A549 (cell line): ENCODE data around the gene FOXP1. TPM values are rescaled to one million over a fixed set of nuclear protein-coding genes. Genes with fewer than 3 reads are reported as not detected.

Experiments
- ATAC-seq, 2 experiments: fragments of 200-7000 bp in 1 of 2; fragments of >200 bp in 1 of 2; cut with Nextera tagmentation in 1 of 2; cut with Tn5 transposase in 1 of 2; 3 replicates each; pipeline versions ENCODE4 v1.8.0 to v1.9.1; 2018 to 2020; ENCODE audit warnings: mild to moderate bottlenecking in 1 of 2, moderate library complexity in 1 of 2
- CTCF ChIA-PET: fragments of 300-600 bp; sonication (Branson Sonifier 250); formaldehyde crosslinking; extraction: SDS; loops from one replicate; lab custom pipeline; 2021; ENCODE audit warnings: antibody characterized with exemption, inconsistent platforms; lab: Yijun Ruan, JAX
- POLR2A ChIA-PET: fragments of 350-600 bp; formaldehyde crosslinking; extraction: SDS; loops from one replicate; lab custom pipeline; 2021; ENCODE audit warnings: antibody characterized with exemption, inconsistent platforms; lab: Yijun Ruan, JAX
- DNase-seq, 2 experiments: peaks; one replicate each; pipeline versions ENCODE4 v3.0.0 to v3.0.0-alpha.2; 2011 to 2016; ENCODE audit warnings: low read depth in 1 of 2, low spot score in 1 of 2
- FAIRE-seq: peaks from 2 replicates; lab custom pipeline; 2011; peaks lifted over from hg19 to GRCh38; lab: Jason Lieb, UNC
- H3K27ac ChIP-seq, 2 experiments: fragments of >200 bp; sonication (Bioruptor Twin); formaldehyde crosslinking; 3 replicates each; pipeline ENCODE4 v1.5.1; 2016 to 2017
- H3K4me1 ChIP-seq: fragments of >200 bp; sonication (Bioruptor Twin); formaldehyde crosslinking; 3 replicates; pipeline ENCODE4 v1.6.1; 2016
- H3K4me2 ChIP-seq: fragments of >200 bp; sonication (Bioruptor Twin); formaldehyde crosslinking; 3 replicates; pipeline ENCODE4 v1.6.1; 2016
- H3K4me3 ChIP-seq: fragments of >200 bp; sonication (Bioruptor Twin); formaldehyde crosslinking; 3 replicates; pipeline ENCODE4 v1.5.1; 2016
- H3K9me3 ChIP-seq: fragments of >200 bp; sonication (Bioruptor Twin); formaldehyde crosslinking; 3 replicates; pipeline ENCODE4 v1.6.1; 2016
- ATOH8 ChIP-seq: fragments of 250-450 bp; sonication (Bioruptor Pico); IDR thresholded peaks from 2 replicates; pipeline ENCODE4 v1.5.0; 2020; ENCODE audit warnings: low read depth, mild to moderate bottlenecking, moderate library complexity
- BCL3 ChIP-seq: fragments of >200 bp; sonication (Bioruptor Twin); formaldehyde crosslinking; IDR thresholded peaks from 3 replicates; pipeline ENCODE4 v1.6.1; 2016
- BHLHE40 ChIP-seq: IDR thresholded peaks from 2 replicates; pipeline ENCODE4 v1.6.1; 2012; ENCODE audit warnings: low read depth, low read length, inconsistent platforms
- CHD4 ChIP-seq: fragments of 200-600 bp; sonication (generic); IDR thresholded peaks from 2 replicates; pipeline ENCODE4 v1.6.1; 2016; ENCODE audit warnings: antibody characterized with exemption, mild to moderate bottlenecking, borderline replicate concordance
- CTCF ChIP-seq: fragments of >200 bp; sonication (Bioruptor Twin); formaldehyde crosslinking; IDR thresholded peaks from 3 replicates; pipeline ENCODE4 v1.5.1; 2016
- EHMT2 ChIP-seq: fragments of 200-600 bp; sonication (generic); IDR thresholded peaks from 2 replicates; pipeline ENCODE4 v1.6.1; 2016; ENCODE audit warnings: antibody characterized with exemption, low read depth, mild to moderate bottlenecking, moderate library complexity
- FOSB ChIP-seq: fragments of 250-450 bp; sonication (Bioruptor Pico); IDR thresholded peaks from 2 replicates; pipeline ENCODE4 v1.5.0; 2020; ENCODE audit warnings: mild to moderate bottlenecking, moderate library complexity
- FOXS1 ChIP-seq: fragments of 250-450 bp; sonication (Bioruptor Pico); IDR thresholded peaks from 2 replicates; pipeline ENCODE4 v1.5.0; 2020; ENCODE audit warnings: mild to moderate bottlenecking, moderate library complexity
- HES2 ChIP-seq: fragments of >200 bp; sonication (Bioruptor Twin); formaldehyde crosslinking; IDR thresholded peaks from 2 replicates; pipeline ENCODE4 v1.6.1; 2016
- HOXB5 ChIP-seq: fragments of 250-450 bp; sonication (Bioruptor Pico); IDR thresholded peaks from 2 replicates; pipeline ENCODE4 v1.5.0; 2020; ENCODE audit warnings: mild to moderate bottlenecking, moderate library complexity
- KDM1A ChIP-seq: fragments of 200-600 bp; sonication (generic); IDR thresholded peaks from 2 replicates; pipeline ENCODE4 v1.6.1; 2016; ENCODE audit warnings: low read depth, mild to moderate bottlenecking
- KDM5A ChIP-seq: fragments of 200-600 bp; sonication (generic); IDR thresholded peaks from 2 replicates; pipeline ENCODE4 v1.6.1; 2016; ENCODE audit warnings: antibody characterized with exemption, mild to moderate bottlenecking
- MAFK ChIP-seq: fragments of 450-650 bp; IDR thresholded peaks from 2 replicates; pipeline ENCODE4 v1.6.1; 2014; ENCODE audit not compliant: partially characterized antibody
- MAZ ChIP-seq: fragments of 150-350 bp; IDR thresholded peaks from 2 replicates; pipeline ENCODE4 v1.6.1; 2014; ENCODE audit warnings: antibody characterized with exemption, low read depth, low read length, borderline replicate concordance
- NPAS2 ChIP-seq: fragments of 250-450 bp; sonication (Bioruptor Pico); IDR thresholded peaks from 2 replicates; pipeline ENCODE4 v1.8.0; 2022; ENCODE audit warnings: mild to moderate bottlenecking, moderate library complexity, borderline replicate concordance
- NR3C1 ChIP-seq: fragments of >200 bp; sonication (Bioruptor Twin); formaldehyde crosslinking; IDR thresholded peaks from 3 replicates; pipeline ENCODE4 v1.6.1; 2017
- POLR2A ChIP-seq: IDR thresholded peaks from 2 replicates; pipeline ENCODE4 v1.6.1; 2012; ENCODE audit warnings: mild to moderate bottlenecking, low read length
- POLR2AphosphoS2 ChIP-seq: conservative IDR thresholded peaks from 2 replicates; pipeline ENCODE4 v1.6.1; 2012; ENCODE audit warnings: low read length, improper control_type of control experiment, inconsistent platforms
- RAD21 ChIP-seq, 2 experiments: fragments of >200 bp in 1 of 2; sonication (Bioruptor Twin) in 1 of 2; formaldehyde crosslinking in 1 of 2; IDR thresholded peaks in 1 of 2; conservative IDR thresholded peaks in 1 of 2; 2 replicates in 1 of 2; 3 replicates in 1 of 2; pipeline ENCODE4 v1.6.1; 2012 to 2018; ENCODE audit warnings: inconsistent platforms in 1 of 2
- RARB ChIP-seq: fragments of 250-450 bp; sonication (Bioruptor Pico); IDR thresholded peaks from 2 replicates; pipeline ENCODE4 v1.8.0; 2021; ENCODE audit warnings: mild to moderate bottlenecking, moderate library complexity
- SREBF2 ChIP-seq: fragments of 450-650 bp; IDR thresholded peaks from 2 replicates; pipeline ENCODE4 v1.6.1; 2014; ENCODE audit warnings: mild to moderate bottlenecking, moderate library complexity
- ZFP36 ChIP-seq: fragments of 450-650 bp; IDR thresholded peaks from 2 replicates; pipeline ENCODE4 v1.6.1; 2014; ENCODE audit warnings: borderline replicate concordance; ENCODE audit not compliant: partially characterized antibody
- WGBS: methylation state at CpG from one replicate; pipeline ENCODE4 v1.1.6; 2017; ENCODE audit errors: missing lambda C conversion rate; 5-methylcytosine and 5-hydroxymethylcytosine counted together
- polyA plus RNA-seq, 4 experiments: library from polyadenylated mRNA; depleted of rRNA in 3 of 4; stranded (reverse); fragments of >200 nt; fragmentation: RNase III in 1 of 4; extraction: RNeasy Plus Mini Kit Qiagen cat#74134 plus additional on column Dnase treatment in 1 of 4; gene quantifications; 2 replicates in 3 of 4; 3 replicates in 1 of 4; pipeline ENCODE4 v1.2.3, GENCODE V29; 2011 to 2017

Gene FOXP1
- polyA plus RNA-seq, 2 of the 4 experiments (the other 2 are of a cell fraction): 12.8 to 13.9 TPM

- no peak for DNase-seq
- WGBS: 76% methylated on average over 11 of the region's 11 CpGs
- Histone ChIP-seq H3K4me3 (no peak overlapping the region), H3K27ac (peak overlapping the region in 1 of 2 experiments; percentile 25; a peak in 2 of 6 replicates), H3K4me1 (peaks cover 39% of the 10 kb centered on the region), H3K9me3 (no peaks in the 10 kb centered on the region), H3K4me2 (peak overlapping the region; percentile 13; the same call in 1 of the 3 replicates)
- ATAC-seq: no peak
- POLR2A ChIA-PET: interaction anchor here (1.0 kb wide), 1 partner anchor 9 kb away, joined by 5 read pairs; no protein-coding TSS in a partner anchor
- CTCF ChIA-PET: no interaction called here
- no peak for TF ChIP-seq KDM5A
- no peak for TF ChIP-seq SREBF2
- no peak for TF ChIP-seq FOXS1
- TF ChIP-seq NPAS2: no peak
- no peak for TF ChIP-seq CHD4
- TF ChIP-seq RARB: no peak
- no peak for TF ChIP-seq POLR2A
- TF ChIP-seq HOXB5 (CRISPR knock-in tag): no peak
- no peak for TF ChIP-seq FOSB (CRISPR knock-in tag)
- TF ChIP-seq EHMT2: no peak
- TF ChIP-seq BHLHE40: no peak
- no peak for FAIRE-seq
Measured at GRCh38 chr3:71515636-71516365, 67.7 kb downstream of the FOXP1 start.

- H3K27ac ChIP-seq: peak overlapping the region in 1 of 2 experiments; percentile 90; a peak in 4 of 6 replicates
- FAIRE-seq: no peak
- no peak overlapping the region for H3K4me2 ChIP-seq
- POLR2A ChIA-PET: interaction anchor here (1.0 kb wide), 1 partner anchor 10 kb away, joined by 5 read pairs; no protein-coding TSS in a partner anchor
- no peak overlapping the region for H3K4me3 ChIP-seq
- DNase-seq: no peak
- no peak for ATAC-seq
- no peaks in the 10 kb centered on the region for H3K9me3 ChIP-seq
- CTCF ChIA-PET: interaction anchor here (1.4 to 1.5 kb wide), 2 partner anchors 11 to 71 kb away, joined by 3 to 4 read pairs; no protein-coding TSS in a partner anchor
- no peak for TF ChIP-seq HES2
- TF ChIP-seq MAFK: no peak
- TF ChIP-seq KDM1A: no peak
- no peak for TF ChIP-seq MAZ
- TF ChIP-seq BHLHE40: no peak
- no peak for TF ChIP-seq RAD21 (conservative IDR thresholded peaks at IDR 0.05 in 1 of 2, IDR thresholded peaks at IDR 0.05 in 1 of 2)
- TF ChIP-seq CTCF: no peak
- TF ChIP-seq POLR2AphosphoS2: no peak
- TF ChIP-seq HOXB5 (CRISPR knock-in tag): no peak
- TF ChIP-seq BCL3: no peak
- no peak for TF ChIP-seq ATOH8 (CRISPR knock-in tag)
- no peak for TF ChIP-seq ZFP36
- TF ChIP-seq NR3C1: no peak
- TF ChIP-seq, all 56 proteins: peak for 0
- H3K4me1 ChIP-seq: peaks cover 50% of the 10 kb centered on the region
- WGBS: 72% methylated on average over 5 of the region's 5 CpGs
Measured at GRCh38 chr3:71514621-71515020, 68.9 kb downstream of the FOXP1 start.
